NT2/D1 (cell line): ENCODE data around the gene MGAT5.

Experiments
- SUZ12 ChIP-seq: IDR thresholded peaks from 2 replicates; pipeline ENCODE4 v1.6.1; 2011; ENCODE audit not compliant: insufficient read length, insufficient read depth; ENCODE audit errors: extremely low read depth
- YY1 ChIP-seq: IDR thresholded peaks from 2 replicates; pipeline ENCODE4 v1.6.1; 2011; ENCODE audit not compliant: insufficient read length, insufficient read depth
- ZNF274 ChIP-seq: IDR thresholded peaks from 2 replicates; pipeline ENCODE4 v1.6.1; 2011; ENCODE audit warnings: mild to moderate bottlenecking, low read depth, low read length

GRCh38 chr2:134240061-134240460 lies 13.8 kb upstream of the MGAT5 start:
- TF ChIP-seq SUZ12 (no peak), YY1 (no peak), ZNF274 (no peak)
